GM04503 (cell line): Measurements from ENCODE around the gene DEFB132.
A peak's percentile ranks its signal among the peaks of the same experiment; 100 is the strongest.

Experiments
- DNase-seq: peaks from one replicate; pipeline ENCODE4 v3.0.0-alpha.2; 2012; ENCODE audit warnings: low read depth

DEFB132 gene

GRCh38 chr20:263701-264100, 6.2 kb downstream of the DEFB132 start:
- DNase-seq = no peak

- DNase-seq = no peak
Observed at GRCh38 chr20:266596-267562, 9.4 kb downstream of the DEFB132 start.

- no peak for DNase-seq
Observed at GRCh38 chr20:270517-270916, 13.0 kb downstream of the DEFB132 start.

- DNase-seq = no peak
Observed at GRCh38 chr20:271069-271468, 13.5 kb downstream of the DEFB132 start.

- no peak for DNase-seq
Observed at GRCh38 chr20:271528-271927, 14.0 kb downstream of the DEFB132 start.

GRCh38 chr20:272718-273117, 15.2 kb downstream of the DEFB132 start:
- DNase-seq = no peak

- no peak for DNase-seq
Observed at GRCh38 chr20:273884-274283, 16.4 kb downstream of the DEFB132 start.

- no peak for DNase-seq
Observed at GRCh38 chr20:275791-276190, 18.3 kb downstream of the DEFB132 start.

- DNase-seq = no peak
Observed at GRCh38 chr20:276620-277495, 19.3 kb downstream of the DEFB132 start.

GRCh38 chr20:277496-277781, 19.9 kb downstream of the DEFB132 start:
- no peak for DNase-seq

GRCh38 chr20:278181-278580, 20.7 kb downstream of the DEFB132 start:
- DNase-seq = no peak

GRCh38 chr20:278607-279571, 21.4 kb downstream of the DEFB132 start:
- DNase-seq = no peak

GRCh38 chr20:284172-284571, 26.6 kb downstream of the DEFB132 start:
- DNase-seq = no peak

GRCh38 chr20:286508-286907, 29.0 kb downstream of the DEFB132 start:
- no peak for DNase-seq

- DNase-seq = no peak
Observed at GRCh38 chr20:288956-289692, 31.6 kb downstream of the DEFB132 start.

GRCh38 chr20:289693-290083, 32.2 kb downstream of the DEFB132 start:
- DNase-seq = no peak

GRCh38 chr20:290084-290831, 32.7 kb downstream of the DEFB132 start, which contains the start of gene C20orf96:
Gene C20orf96, minus strand, starts transcription at chr20:290750. Its CDS starts 140 bp downstream, at chr20:290610.
- DNase-seq = peak; percentile 66

- no peak for DNase-seq
Observed at GRCh38 chr20:294602-295001, 37.1 kb downstream of the DEFB132 start.

- no peak for DNase-seq
Observed at GRCh38 chr20:295804-296203, 38.3 kb downstream of the DEFB132 start.
